HepG2 (cell line): ENCODE data around the gene SLIT3. TPM values are rescaled to one million over a fixed set of nuclear protein-coding genes. Genes with fewer than 3 reads are reported as not detected.

ENCODE experiments used
- ATAC-seq: fragments of 200-7000 bp; cut with Tn5 transposase; 3 replicates; pipeline ENCODE4 v1.9.1; 2020; ENCODE audit warnings: mild to moderate bottlenecking, moderate library complexity
- BruUV-seq: library from RNA; stranded (reverse); fragments of 400-500 nt; replicated peaks from 2 replicates; lab custom pipeline; 2021; lab: Mats Ljungman, UMichigan
- CTCF ChIA-PET: fragments of 300-600 bp; formaldehyde crosslinking; extraction: SDS; loops from one replicate; lab custom pipeline; 2021; ENCODE audit warnings: low total read pairs, inconsistent platforms, low intra/inter-chr PET ratio; lab: Yijun Ruan, JAX
- POLR2A ChIA-PET: fragments of 350-600 bp; sonication (Branson Sonifier 250); formaldehyde crosslinking; loops from one replicate; lab custom pipeline; 2020; ENCODE audit warnings: antibody characterized with exemption, inconsistent platforms; lab: Yijun Ruan, JAX
- DNase-seq: peaks from one replicate; pipeline ENCODE4 v3.0.0-alpha.2; 2015; ENCODE audit warnings: low spot score
- FAIRE-seq: peaks from 3 replicates; lab custom pipeline; 2011; peaks lifted over from hg19 to GRCh38; lab: Jason Lieb, UNC
- H2AFZ ChIP-seq: one replicate; pipeline ENCODE4 v1.6.1; 2011; ENCODE audit warnings: low read length, inconsistent platforms
- H3K27ac ChIP-seq: fragments of 300-600 bp; 3 replicates; pipeline ENCODE4 v1.8.0; 2011; ENCODE audit warnings: mixed run types, mild to moderate bottlenecking, mixed read lengths, low read length, inconsistent platforms; ENCODE audit not compliant: insufficient read depth; ENCODE audit errors: extremely low read length
- H3K27me3 ChIP-seq, 2 experiments: fragments of 200-600 bp in 1 of 2; 2 replicates in 1 of 2; 3 replicates in 1 of 2; pipeline versions ENCODE4 v1.6.0 to v1.8.0; 2011; ENCODE audit warnings: low read length in 2 of 2, mild to moderate bottlenecking in 2 of 2, moderate library complexity in 2 of 2, inconsistent platforms in 1 of 2; ENCODE audit not compliant: insufficient read depth in 2 of 2, control insufficient read depth in 1 of 2
- H3K36me3 ChIP-seq, 2 experiments: fragments of 200-600 bp in 1 of 2; replicated peaks in 1 of 2; 2 replicates in 1 of 2; 3 replicates in 1 of 2; pipeline versions ENCODE4 v1.5.1 to v1.8.0; 2011; ENCODE audit warnings: low read length in 2 of 2, inconsistent platforms in 1 of 2; ENCODE audit not compliant: insufficient read depth in 2 of 2, control insufficient read depth in 1 of 2
- H3K4me1 ChIP-seq: 2 replicates; pipeline ENCODE4 v1.5.1; 2012; ENCODE audit warnings: low read length, inconsistent platforms; ENCODE audit not compliant: insufficient read depth
- H3K4me2 ChIP-seq: 2 replicates; pipeline ENCODE4 v1.6.0; 2011; ENCODE audit warnings: low read depth, low read length, inconsistent platforms
- H3K4me3 ChIP-seq, 3 experiments: fragments of 200-600 bp in 1 of 3; sonication (generic), shearing (Covaris generic) in 1 of 3; replicated peaks in 1 of 3; 2 replicates each; pipeline ENCODE4 v1.5.1; 2011 to 2016; ENCODE audit warnings: low read length in 3 of 3, inconsistent platforms in 2 of 3, low read depth in 2 of 3, mild to moderate bottlenecking in 2 of 3, control low read depth in 1 of 3, mixed read lengths in 1 of 3; ENCODE audit not compliant: insufficient read depth in 1 of 3
- H3K79me2 ChIP-seq: one replicate; pipeline ENCODE4 v1.6.1; 2011; ENCODE audit warnings: low read length, inconsistent platforms; ENCODE audit not compliant: insufficient read depth
- H3K9ac ChIP-seq: 2 replicates; pipeline ENCODE4 v1.6.0; 2011; ENCODE audit warnings: mild to moderate bottlenecking, low read depth, low read length, inconsistent platforms; ENCODE audit not compliant: insufficient read depth
- H3K9me3 ChIP-seq: 2 replicates; pipeline ENCODE4 v1.5.1; 2012; ENCODE audit warnings: mild to moderate bottlenecking, low read length
- H4K20me1 ChIP-seq: 2 replicates; pipeline ENCODE4 v1.6.0; 2011; ENCODE audit warnings: inconsistent platforms, mild to moderate bottlenecking, low read length, moderate library complexity; ENCODE audit not compliant: insufficient read depth
- MED13 ChIP-seq: sonication (generic); formaldehyde crosslinking; IDR thresholded peaks from 2 replicates; pipeline ENCODE4 v1.5.0; 2020; ENCODE audit warnings: missing genetic modification reagents
- PCBP1 ChIP-seq: fragments of 200-400 bp; formaldehyde crosslinking; IDR thresholded peaks from 2 replicates; pipeline ENCODE4 v1.6.1; 2017; ENCODE audit warnings: mild to moderate bottlenecking, low read depth, low read length, borderline replicate concordance
- PRMT3 ChIP-seq: sonication (generic); formaldehyde crosslinking; IDR thresholded peaks from 2 replicates; pipeline ENCODE4 v1.8.1; 2022; ENCODE audit warnings: low read depth, mild to moderate bottlenecking, moderate library complexity, missing genetic modification reagents, borderline replicate concordance
- RNF2 ChIP-seq: fragments of 450-650 bp; conservative IDR thresholded peaks from 2 replicates; pipeline ENCODE4 v1.6.1; 2016; ENCODE audit warnings: low read depth
- ZC3H13 ChIP-seq: sonication (generic); formaldehyde crosslinking; IDR thresholded peaks from 2 replicates; pipeline ENCODE4 v1.8.1; 2023; ENCODE audit warnings: mild to moderate bottlenecking, missing genetic modification reagents, moderate library complexity
- ZFYVE20 ChIP-seq: sonication (generic); formaldehyde crosslinking; IDR thresholded peaks from 2 replicates; pipeline ENCODE4 v1.8.0; 2023; ENCODE audit warnings: low read depth, mild to moderate bottlenecking, moderate library complexity, missing genetic modification reagents, borderline replicate concordance
- ZNF12 ChIP-seq: sonication (generic); formaldehyde crosslinking; IDR thresholded peaks from 2 replicates; pipeline ENCODE4 v1.5.0; 2020; ENCODE audit warnings: missing genetic modification reagents
- ZNF431 ChIP-seq: sonication (generic); formaldehyde crosslinking; IDR thresholded peaks from 2 replicates; pipeline ENCODE4 v1.9.0; 2022; ENCODE audit warnings: missing genetic modification reagents, low read depth, mild to moderate bottlenecking, borderline replicate concordance
- ZNF484 ChIP-seq: sonication (generic); formaldehyde crosslinking; IDR thresholded peaks from 2 replicates; pipeline ENCODE4 v1.5.1; 2020; ENCODE audit warnings: mild to moderate bottlenecking, low read depth, missing genetic modification reagents, borderline replicate concordance
- ZNF501 ChIP-seq: sonication (generic); formaldehyde crosslinking; IDR thresholded peaks from 2 replicates; pipeline ENCODE4 v1.5.1; 2020; ENCODE audit warnings: mild to moderate bottlenecking, moderate library complexity, missing genetic modification reagents
- WGBS: methylation state at CpG from one replicate; pipeline ENCODE4 v1.1.6; 2017; ENCODE audit warnings: low lambda C conversion rate; 5-methylcytosine and 5-hydroxymethylcytosine counted together
- in situ Hi-C: cut with HindIII; loops from 2 replicates; pipeline ENCODE4 v1.10.0; 2017; ENCODE audit warnings: low pct_unique_long_range_greater_than_20kb; ENCODE audit not compliant: extremely low pct_ligation_motif_present
- intact Hi-C: fragments of 100-400 bp; cut with micrococcal nuclease; formaldehyde crosslinking; loops from one replicate; pipeline ENCODE4 v1.10.0; 2022; ENCODE audit not compliant: unreplicated experiment
- polyA plus RNA-seq, 8 experiments: library from polyadenylated mRNA; depleted of rRNA in 3 of 8; stranded (reverse) in 7 of 8; unstranded in 1 of 8; fragments of >200 nt; fragmentation: Illumina TruSeq in 4 of 8; extraction: Trizol in 4 of 8; gene quantifications; 2 replicates each; pipeline versions ENCODE4 v1.2.1 to v1.2.3, GENCODE V29; 2011 to 2016; ENCODE audit warnings: low read depth in 4 of 8, missing spikeins in 1 of 8, mixed read lengths in 1 of 8; ENCODE audit not compliant: insufficient read depth in 1 of 8
- total RNA-seq, 5 experiments: library from RNA; depleted of rRNA; stranded (reverse); fragments of >200 nt; fragmentation: Illumina TruSeq; extraction: Trizol; gene quantifications; 2 replicates each; pipeline ENCODE4 v1.2.3, GENCODE V29; 2016; ENCODE audit warnings: low read depth in 1 of 5
- TF ChIP-seq, protein P1 (sequence below): sonication (generic); formaldehyde crosslinking; IDR thresholded peaks from 2 replicates; pipeline ENCODE4 v1.8.1; 2023; ENCODE audit warnings: mild to moderate bottlenecking, missing genetic modification reagents, borderline replicate concordance
- TF ChIP-seq, protein P2 (sequence below): sonication (generic); formaldehyde crosslinking; IDR thresholded peaks from 2 replicates; pipeline ENCODE4 v1.9.0; 2022; ENCODE audit warnings: missing genetic modification reagents, mild to moderate bottlenecking, borderline replicate concordance
- TF ChIP-seq, protein P3 (sequence below): sonication (generic); formaldehyde crosslinking; IDR thresholded peaks from 2 replicates; pipeline ENCODE4 v1.5.0; 2020; ENCODE audit warnings: mild to moderate bottlenecking, missing genetic modification reagents, moderate library complexity
- TF ChIP-seq, protein P4 (sequence below): sonication (generic); formaldehyde crosslinking; IDR thresholded peaks from 2 replicates; pipeline ENCODE4 v1.4.0; 2020; ENCODE audit warnings: missing genetic modification reagents
- TF ChIP-seq, protein P5 (sequence below): IDR thresholded peaks from 2 replicates; pipeline ENCODE4 v1.6.1; 2018; ENCODE audit warnings: missing genetic modification reagents, mild to moderate bottlenecking, missing compliant biosample characterization

The SLIT3 gene
- total and polyA plus RNA-seq, 2 of the 13 experiments (the other 11 are each of a cell fraction or from before 2014, with no cell fraction given): not detected

DNA sequence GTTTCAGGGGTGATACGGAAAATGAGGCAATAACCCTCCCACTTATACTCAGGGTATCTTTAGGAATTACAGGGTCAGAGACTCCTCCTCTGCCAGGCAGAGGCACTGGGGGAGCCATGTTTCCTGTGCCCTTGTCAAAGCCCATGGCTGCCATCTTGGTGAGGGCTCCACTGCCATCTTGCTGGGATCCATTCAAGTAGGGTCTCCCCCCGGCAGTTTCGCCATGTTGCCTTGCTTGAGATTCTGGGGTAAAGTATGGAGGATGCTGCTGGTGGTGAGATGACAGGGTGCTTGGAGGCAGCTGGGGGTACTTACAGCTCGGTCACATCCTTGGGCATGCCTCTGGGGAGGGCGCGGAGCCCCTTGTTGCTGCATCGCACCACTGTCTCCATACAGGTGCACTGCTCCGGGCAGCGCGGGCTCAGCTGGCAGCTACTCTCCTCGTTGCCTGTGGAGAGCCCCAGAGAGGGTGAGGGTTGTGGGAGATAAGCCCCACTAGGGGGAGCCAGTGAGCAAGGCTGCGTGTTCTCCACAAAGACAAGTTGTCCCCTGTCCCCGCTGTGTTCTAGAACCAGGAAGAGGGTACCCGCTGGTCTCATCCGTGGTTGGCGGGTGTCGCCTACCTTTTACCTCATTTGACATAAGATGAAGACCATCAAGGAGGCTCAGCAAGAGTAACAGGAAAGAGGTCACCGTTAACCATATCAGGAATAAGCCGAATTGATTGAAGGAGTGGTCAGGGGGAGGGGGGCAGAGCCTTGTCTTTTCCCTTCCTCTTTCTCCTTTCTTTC, 552.8 kb downstream of the SLIT3 start:
- Histone ChIP-seq H2AFZ (no peak overlapping the region), H3K4me1 (no peaks in the 10 kb centered on the region), H3K27me3 (peaks cover 1 to 16% of the 10 kb centered on the region in 2 experiments; a peak in 1 of 5 replicates), H3K79me2 (no peaks in the 10 kb centered on the region), H3K4me3 (no peak overlapping the region), H3K27ac (no peak overlapping the region), H3K9me3 (no peaks in the 10 kb centered on the region), H4K20me1 (no peaks in the 10 kb centered on the region), H3K4me2 (no peak overlapping the region), H3K36me3 (no peaks in the 10 kb centered on the region), H3K9ac (no peak overlapping the region)
- peak; percentile 91 for ATAC-seq
- DNase-seq: peak; percentile 25
- intact Hi-C loops: no loop called here
- FAIRE-seq: no peak
- ChIA-PET CTCF (no interaction called here), POLR2A (no interaction called here)
- in situ Hi-C loops: no loop called here
- no TSS peak for BruUV-seq
- 24% methylated on average over 6 of the region's 19 CpGs for WGBS
- no peak for TF ChIP-seq ZNF431 (CRISPR knock-in tag)
- TF ChIP-seq ZC3H13: no peak
- TF ChIP-seq, protein P1, sequence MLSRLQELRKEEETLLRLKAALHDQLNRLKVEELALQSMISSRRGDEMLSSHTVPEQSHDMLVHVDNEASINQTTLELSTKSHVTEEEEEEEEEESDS (CRISPR knock-in tag): no peak
- no peak for TF ChIP-seq MED13 (CRISPR knock-in tag)
- no peak for TF ChIP-seq PRMT3 (CRISPR knock-in tag)
- TF ChIP-seq, protein P2, sequence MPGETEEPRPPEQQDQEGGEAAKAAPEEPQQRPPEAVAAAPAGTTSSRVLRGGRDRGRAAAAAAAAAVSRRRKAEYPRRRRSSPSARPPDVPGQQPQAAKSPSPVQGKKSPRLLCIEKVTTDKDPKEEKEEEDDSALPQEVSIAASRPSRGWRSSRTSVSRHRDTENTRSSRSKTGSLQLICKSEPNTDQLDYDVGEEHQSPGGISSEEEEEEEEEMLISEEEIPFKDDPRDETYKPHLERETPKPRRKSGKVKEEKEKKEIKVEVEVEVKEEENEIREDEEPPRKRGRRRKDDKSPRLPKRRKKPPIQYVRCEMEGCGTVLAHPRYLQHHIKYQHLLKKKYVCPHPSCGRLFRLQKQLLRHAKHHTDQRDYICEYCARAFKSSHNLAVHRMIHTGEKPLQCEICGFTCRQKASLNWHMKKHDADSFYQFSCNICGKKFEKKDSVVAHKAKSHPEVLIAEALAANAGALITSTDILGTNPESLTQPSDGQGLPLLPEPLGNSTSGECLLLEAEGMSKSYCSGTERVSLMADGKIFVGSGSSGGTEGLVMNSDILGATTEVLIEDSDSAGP (CRISPR knock-in tag): no peak
- TF ChIP-seq ZNF501 (CRISPR knock-in tag): no peak
- TF ChIP-seq ZFYVE20 (CRISPR knock-in tag): no peak
- TF ChIP-seq, protein P3, sequence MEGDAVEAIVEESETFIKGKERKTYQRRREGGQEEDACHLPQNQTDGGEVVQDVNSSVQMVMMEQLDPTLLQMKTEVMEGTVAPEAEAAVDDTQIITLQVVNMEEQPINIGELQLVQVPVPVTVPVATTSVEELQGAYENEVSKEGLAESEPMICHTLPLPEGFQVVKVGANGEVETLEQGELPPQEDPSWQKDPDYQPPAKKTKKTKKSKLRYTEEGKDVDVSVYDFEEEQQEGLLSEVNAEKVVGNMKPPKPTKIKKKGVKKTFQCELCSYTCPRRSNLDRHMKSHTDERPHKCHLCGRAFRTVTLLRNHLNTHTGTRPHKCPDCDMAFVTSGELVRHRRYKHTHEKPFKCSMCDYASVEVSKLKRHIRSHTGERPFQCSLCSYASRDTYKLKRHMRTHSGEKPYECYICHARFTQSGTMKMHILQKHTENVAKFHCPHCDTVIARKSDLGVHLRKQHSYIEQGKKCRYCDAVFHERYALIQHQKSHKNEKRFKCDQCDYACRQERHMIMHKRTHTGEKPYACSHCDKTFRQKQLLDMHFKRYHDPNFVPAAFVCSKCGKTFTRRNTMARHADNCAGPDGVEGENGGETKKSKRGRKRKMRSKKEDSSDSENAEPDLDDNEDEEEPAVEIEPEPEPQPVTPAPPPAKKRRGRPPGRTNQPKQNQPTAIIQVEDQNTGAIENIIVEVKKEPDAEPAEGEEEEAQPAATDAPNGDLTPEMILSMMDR (CRISPR knock-in tag): peak; percentile 67
- TF ChIP-seq, protein P4, sequence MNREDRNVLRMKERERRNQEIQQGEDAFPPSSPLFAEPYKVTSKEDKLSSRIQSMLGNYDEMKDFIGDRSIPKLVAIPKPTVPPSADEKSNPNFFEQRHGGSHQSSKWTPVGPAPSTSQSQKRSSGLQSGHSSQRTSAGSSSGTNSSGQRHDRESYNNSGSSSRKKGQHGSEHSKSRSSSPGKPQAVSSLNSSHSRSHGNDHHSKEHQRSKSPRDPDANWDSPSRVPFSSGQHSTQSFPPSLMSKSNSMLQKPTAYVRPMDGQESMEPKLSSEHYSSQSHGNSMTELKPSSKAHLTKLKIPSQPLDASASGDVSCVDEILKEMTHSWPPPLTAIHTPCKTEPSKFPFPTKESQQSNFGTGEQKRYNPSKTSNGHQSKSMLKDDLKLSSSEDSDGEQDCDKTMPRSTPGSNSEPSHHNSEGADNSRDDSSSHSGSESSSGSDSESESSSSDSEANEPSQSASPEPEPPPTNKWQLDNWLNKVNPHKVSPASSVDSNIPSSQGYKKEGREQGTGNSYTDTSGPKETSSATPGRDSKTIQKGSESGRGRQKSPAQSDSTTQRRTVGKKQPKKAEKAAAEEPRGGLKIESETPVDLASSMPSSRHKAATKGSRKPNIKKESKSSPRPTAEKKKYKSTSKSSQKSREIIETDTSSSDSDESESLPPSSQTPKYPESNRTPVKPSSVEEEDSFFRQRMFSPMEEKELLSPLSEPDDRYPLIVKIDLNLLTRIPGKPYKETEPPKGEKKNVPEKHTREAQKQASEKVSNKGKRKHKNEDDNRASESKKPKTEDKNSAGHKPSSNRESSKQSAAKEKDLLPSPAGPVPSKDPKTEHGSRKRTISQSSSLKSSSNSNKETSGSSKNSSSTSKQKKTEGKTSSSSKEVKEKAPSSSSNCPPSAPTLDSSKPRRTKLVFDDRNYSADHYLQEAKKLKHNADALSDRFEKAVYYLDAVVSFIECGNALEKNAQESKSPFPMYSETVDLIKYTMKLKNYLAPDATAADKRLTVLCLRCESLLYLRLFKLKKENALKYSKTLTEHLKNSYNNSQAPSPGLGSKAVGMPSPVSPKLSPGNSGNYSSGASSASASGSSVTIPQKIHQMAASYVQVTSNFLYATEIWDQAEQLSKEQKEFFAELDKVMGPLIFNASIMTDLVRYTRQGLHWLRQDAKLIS: no peak
- TF ChIP-seq RNF2: no peak
- TF ChIP-seq, protein P5, sequence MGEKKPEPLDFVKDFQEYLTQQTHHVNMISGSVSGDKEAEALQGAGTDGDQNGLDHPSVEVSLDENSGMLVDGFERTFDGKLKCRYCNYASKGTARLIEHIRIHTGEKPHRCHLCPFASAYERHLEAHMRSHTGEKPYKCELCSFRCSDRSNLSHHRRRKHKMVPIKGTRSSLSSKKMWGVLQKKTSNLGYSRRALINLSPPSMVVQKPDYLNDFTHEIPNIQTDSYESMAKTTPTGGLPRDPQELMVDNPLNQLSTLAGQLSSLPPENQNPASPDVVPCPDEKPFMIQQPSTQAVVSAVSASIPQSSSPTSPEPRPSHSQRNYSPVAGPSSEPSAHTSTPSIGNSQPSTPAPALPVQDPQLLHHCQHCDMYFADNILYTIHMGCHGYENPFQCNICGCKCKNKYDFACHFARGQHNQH (CRISPR knock-in tag): no peak
- no peak for TF ChIP-seq PCBP1
- no peak for TF ChIP-seq ZNF12 (CRISPR knock-in tag)
- no peak for TF ChIP-seq ZNF484 (CRISPR knock-in tag)
